Gastrocnemius medialis (tissue), 4 donors: ENCODE measurements around the gene KCNH2. TPM values are rescaled to one million over a fixed set of nuclear protein-coding genes. Genes with fewer than 3 reads are reported as not detected.
"Not testable (repeated sequence)": the region's sequence is repeated elsewhere in the genome, so short reads cannot be mapped to it uniquely, and the experiment has no call there.

Experiments
- ATAC-seq, 2 donors: fragments of 150-250 bp; one replicate each; pipeline ENCODE4 v1.9.1; 2016
- DNase-seq, 2 donors: peaks; one replicate each; pipeline ENCODE4 v3.0.0-alpha.2; 2019
- H3K27ac ChIP-seq, 4 donors: fragments of 200-600 bp; sonication (generic); 1 replicate in 1 of 4; 2 replicates in 3 of 4; pipeline ENCODE4 v1.5.1; 2016 to 2018; ENCODE audit warnings: mild to moderate bottlenecking in 2 of 4, moderate library complexity in 1 of 4
- H3K27me3 ChIP-seq, 3 donors: fragments of 200-600 bp; sonication (generic) in 2 of 3; 1 replicate in 1 of 3; 2 replicates in 2 of 3; pipeline versions ENCODE4 v1.5.1 to v1.6.0; 2016 to 2019; ENCODE audit warnings: mild to moderate bottlenecking in 1 of 3, moderate library complexity in 1 of 3
- H3K36me3 ChIP-seq, 2 donors: fragments of 200-600 bp; sonication (generic) in 1 of 2; one replicate each; pipeline ENCODE4 v1.5.1; 2017 to 2018
- H3K4me1 ChIP-seq, 2 donors: fragments of 200-600 bp; sonication (generic) in 1 of 2; one replicate each; pipeline ENCODE4 v1.5.1; 2016 to 2017; ENCODE audit warnings: mild to moderate bottlenecking in 2 of 2
- H3K4me3 ChIP-seq, 4 donors: fragments of 200-600 bp; sonication (generic) in 3 of 4; 1 replicate in 1 of 4; 2 replicates in 3 of 4; pipeline ENCODE4 v1.5.1; 2016 to 2019; ENCODE audit warnings: mild to moderate bottlenecking in 2 of 4
- H3K9me3 ChIP-seq, 3 donors: fragments of 200-600 bp; sonication (generic) in 2 of 3; 1 replicate in 1 of 3; 2 replicates in 2 of 3; pipeline ENCODE4 v1.5.1; 2016 to 2019
- POLR2A ChIP-seq, 2 donors: fragments of 450-650 bp; IDR thresholded peaks; one replicate each; pipeline ENCODE4 v1.6.1; 2017; ENCODE audit warnings: antibody characterized with exemption in 2 of 2, mild to moderate bottlenecking in 2 of 2, moderate library complexity in 2 of 2
- in situ Hi-C, 4 donors: fragments of 200-750 bp; cut with MboI; loops; one replicate each; pipeline versions ENCODE4 v1.15.0 to v1.8.0; 2017; ENCODE audit warnings: low sequenced_read_pairs in 4 of 4
- intact Hi-C: fragments of 100-400 bp; cut with DNase I; formaldehyde crosslinking; loops from one replicate; pipeline ENCODE4 v1.15.1; 2023; ENCODE audit warnings: low total_unique reads
- total RNA-seq, 4 donors: library from RNA; depleted of rRNA; stranded (reverse); fragments of >200 nt; gene quantifications; one replicate each; pipeline versions ENCODE4 v1.1.0 to v1.2.3, GENCODE V29; 2016
- TF ChIP-seq, protein P1 (sequence below), 5 experiments: fragments of 450-650 bp in 3 of 5; fragments of 200-600 bp in 2 of 5; sonication (generic) in 2 of 5; IDR thresholded peaks in 4 of 5; conservative IDR thresholded peaks in 1 of 5; 1 replicate in 4 of 5; 2 replicates in 1 of 5; pipeline ENCODE4 v1.5.1; 2016 to 2019; ENCODE audit warnings: antibody characterized with exemption in 5 of 5, mild to moderate bottlenecking in 3 of 5, moderate library complexity in 3 of 5

The KCNH2 gene
- under 1 TPM in 3 of 4 donors, not detected in 1; 0.19 to 1.00 (median 0.46) TPM for total RNA-seq

DNA sequence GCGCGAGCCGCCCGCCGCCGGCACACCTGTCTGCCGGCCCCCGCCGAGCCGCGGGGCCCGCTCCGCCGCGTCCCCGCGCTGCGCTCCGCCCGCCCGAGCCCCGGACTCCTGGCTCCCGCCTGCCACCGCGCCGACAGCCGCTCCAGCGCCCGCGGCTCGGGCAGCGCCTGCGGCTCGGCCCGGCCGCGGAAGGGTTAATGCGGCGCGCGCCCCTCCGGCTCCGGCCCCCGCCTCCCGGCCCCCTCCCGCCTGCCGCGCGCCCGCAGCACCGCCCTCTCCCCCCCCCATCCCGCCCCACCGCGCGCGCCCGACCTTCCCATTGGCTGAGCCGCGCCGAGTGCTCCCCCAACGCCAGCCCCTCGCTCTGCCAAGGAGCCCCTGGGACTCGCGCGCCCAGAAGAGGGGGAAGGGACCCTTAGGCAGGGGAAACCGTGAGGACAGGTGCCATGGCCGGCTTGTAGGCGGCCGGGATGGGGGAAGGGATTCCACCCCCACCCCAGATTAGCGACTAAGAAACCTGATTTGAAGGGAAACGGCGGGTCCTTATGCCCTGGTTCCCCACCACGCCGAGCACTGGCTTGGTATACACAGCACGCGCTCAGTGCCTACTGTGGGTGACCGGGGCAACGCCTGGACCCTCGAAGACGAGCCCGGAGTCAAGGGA, at the start of gene KCNH2:
Gene KCNH2, minus strand, starts transcription at position 196 of the 664 bp plus-strand sequence. CDS start 408 bp downstream, outside the sequence.
- Histone ChIP-seq H3K4me3 (peak within 1 kb of the TSS; percentile 39 to 55 (median 43)), H3K36me3 (no peaks in the 10 kb centered on the region), H3K9me3 (no peaks in the 10 kb centered on the region), H3K27me3 (peaks cover 55 to 74% (median 62%) of the 10 kb centered on the region in 3 donors), H3K4me1 (peaks cover 6 to 18% of the 10 kb centered on the region in 2 donors), H3K27ac (no peak within 1 kb of the TSS)
- in situ Hi-C loops (loop anchor here in 3 of 4 donors (25.0 kb wide), 1 partner anchor 191 kb away; no protein-coding TSS in a partner anchor), intact Hi-C loops (no loop called here)
- TF ChIP-seq, protein P1, sequence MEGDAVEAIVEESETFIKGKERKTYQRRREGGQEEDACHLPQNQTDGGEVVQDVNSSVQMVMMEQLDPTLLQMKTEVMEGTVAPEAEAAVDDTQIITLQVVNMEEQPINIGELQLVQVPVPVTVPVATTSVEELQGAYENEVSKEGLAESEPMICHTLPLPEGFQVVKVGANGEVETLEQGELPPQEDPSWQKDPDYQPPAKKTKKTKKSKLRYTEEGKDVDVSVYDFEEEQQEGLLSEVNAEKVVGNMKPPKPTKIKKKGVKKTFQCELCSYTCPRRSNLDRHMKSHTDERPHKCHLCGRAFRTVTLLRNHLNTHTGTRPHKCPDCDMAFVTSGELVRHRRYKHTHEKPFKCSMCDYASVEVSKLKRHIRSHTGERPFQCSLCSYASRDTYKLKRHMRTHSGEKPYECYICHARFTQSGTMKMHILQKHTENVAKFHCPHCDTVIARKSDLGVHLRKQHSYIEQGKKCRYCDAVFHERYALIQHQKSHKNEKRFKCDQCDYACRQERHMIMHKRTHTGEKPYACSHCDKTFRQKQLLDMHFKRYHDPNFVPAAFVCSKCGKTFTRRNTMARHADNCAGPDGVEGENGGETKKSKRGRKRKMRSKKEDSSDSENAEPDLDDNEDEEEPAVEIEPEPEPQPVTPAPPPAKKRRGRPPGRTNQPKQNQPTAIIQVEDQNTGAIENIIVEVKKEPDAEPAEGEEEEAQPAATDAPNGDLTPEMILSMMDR (IDR thresholded peaks at IDR 0.05 in 4 of 5, conservative IDR thresholded peaks at IDR 0.05 in 1 of 5), result no peak
- no peak for TF ChIP-seq POLR2A (IDR thresholded peaks at IDR 0.05)
- ATAC-seq (no peak), DNase-seq (no peak)

DNA sequence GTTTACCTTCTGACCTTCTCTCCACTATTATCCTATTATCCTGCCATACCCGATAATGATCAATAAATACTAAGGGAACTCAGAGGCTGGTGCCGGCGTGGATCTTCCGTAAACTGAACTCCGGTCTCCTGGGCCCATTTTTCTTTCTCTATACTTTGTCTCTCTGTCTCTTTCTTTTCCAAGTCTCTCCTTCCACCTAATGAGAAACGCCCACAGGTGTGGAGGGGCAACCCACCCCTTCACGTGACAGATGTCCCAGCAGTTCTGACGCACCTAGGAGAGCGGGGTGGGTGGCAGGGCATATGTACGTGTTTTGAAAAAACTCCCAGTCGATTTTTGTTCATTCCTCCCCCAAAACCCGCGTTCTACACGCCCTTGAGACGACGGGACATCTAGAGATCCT, 49.6 kb upstream of the KCNH2 start:
- Histone ChIP-seq H3K4me3 (peak overlapping the region; percentile 54 to 81 (median 64)), H3K27ac (peak overlapping the region; percentile 87 to 94 (median 88)), H3K4me1 (peaks cover 9 to 12% of the 10 kb centered on the region in 2 donors)
- ATAC-seq, H3K9me3 ChIP-seq, DNase-seq, H3K36me3 ChIP-seq, H3K27me3 ChIP-seq: not testable (repeated sequence)
- in situ Hi-C loops, result loop anchor here in 1 of 4 donors (10.0 kb wide), 1 partner anchor 77 kb away; no protein-coding TSS in a partner anchor
- intact Hi-C loops, result loop anchor here (1.0 to 10.0 kb wide), 9 partner anchors 31 to 623 kb away; partner anchors contain the start of genes AGAP3, ASB10, FASTK and NUB1

GRCh38 chr7:151026771-151027727, 48.9 kb upstream of the KCNH2 start:
- intact Hi-C loops, result loop anchor here (5.0 to 10.0 kb wide), 4 partner anchors 145 to 622 kb away; partner anchors contain the start of genes ASB10 and SMARCD3

DNA sequence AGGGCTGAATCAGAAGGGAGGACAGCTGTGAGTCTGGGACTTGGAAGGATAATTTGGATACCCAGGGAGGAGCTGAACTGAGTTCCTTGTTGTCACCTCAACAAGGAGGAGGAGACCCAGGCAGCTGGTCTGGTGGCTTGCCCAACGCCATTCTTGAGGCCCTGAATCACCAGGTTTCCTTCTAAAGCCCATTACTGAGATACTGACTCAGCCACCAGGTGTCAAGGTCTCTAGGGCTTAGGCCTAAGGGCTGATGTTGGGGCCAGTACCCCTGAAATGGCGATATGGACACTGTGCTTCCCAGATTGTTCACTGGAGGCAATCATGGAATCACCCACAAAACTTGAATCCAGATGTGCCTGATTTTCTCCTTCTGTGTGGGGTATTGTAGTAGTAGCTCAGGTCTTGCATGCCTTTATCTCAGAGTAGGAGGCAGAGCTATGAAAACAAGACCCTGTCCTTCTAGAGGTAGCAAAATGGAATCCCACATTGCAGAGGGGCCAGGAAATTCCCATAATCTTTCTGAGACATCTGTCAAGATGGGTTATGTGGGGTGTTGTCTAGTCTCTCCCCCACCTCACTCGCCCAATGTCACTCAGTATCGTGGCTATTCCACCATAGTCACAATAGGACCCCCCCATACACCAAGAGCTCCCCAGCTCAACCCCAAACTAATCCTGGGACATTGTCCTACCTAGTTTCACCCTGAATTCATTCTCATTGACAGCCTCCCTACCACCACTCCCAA, 48.0 kb upstream of the KCNH2 start:
- no peak overlapping the region for H3K4me3 ChIP-seq
- no peak overlapping the region for H3K27ac ChIP-seq
- ATAC-seq, result no peak
- in situ Hi-C loops, result loop anchor here in 1 of 4 donors (10.0 kb wide), 1 partner anchor 79 kb away; no protein-coding TSS in a partner anchor
- H3K9me3 ChIP-seq, result no peaks in the 10 kb centered on the region
- no peaks in the 10 kb centered on the region for H3K36me3 ChIP-seq
- H3K4me1 ChIP-seq, result peaks cover 9 to 12% of the 10 kb centered on the region in 2 donors
- TF ChIP-seq, protein P1 (IDR thresholded peaks at IDR 0.05 in 4 of 5, conservative IDR thresholded peaks at IDR 0.05 in 1 of 5), result no peak
- TF ChIP-seq POLR2A (IDR thresholded peaks at IDR 0.05), result no peak
- no peak for DNase-seq
- H3K27me3 ChIP-seq, result no peaks in the 10 kb centered on the region
- intact Hi-C loops, result loop anchor here (5.0 to 10.0 kb wide), 4 partner anchors 146 to 621 kb away; partner anchors contain the start of genes ASB10 and SMARCD3

More at GRCh38 chr7:151026771-151027727, 48.9 kb upstream of the KCNH2 start:
- Histone ChIP-seq H3K27ac (peak overlapping the region in 3 of 4 donors; percentile 87 to 94 (median 89)), H3K4me1 (peaks cover 9 to 12% of the 10 kb centered on the region in 2 donors), H3K4me3 (peak overlapping the region in 2 of 4 donors; percentile 61 to 81)
- not testable (repeated sequence) for H3K27me3 ChIP-seq, H3K36me3 ChIP-seq, DNase-seq, ATAC-seq, H3K9me3 ChIP-seq
- in situ Hi-C loops, result loop anchor here in 1 of 4 donors (10.0 kb wide), 1 partner anchor 78 kb away; no protein-coding TSS in a partner anchor
